ENCODE data around the gene INPP5J. TPM values are rescaled to one million over a fixed set of nuclear protein-coding genes. Genes with fewer than 3 reads are reported as not detected.

INPP5J gene
- polyA plus RNA-seq, 1 donor (not counting 4 experiments of a cell fraction or from before 2014, with no cell fraction given) = 0.22 TPM

GRCh38 chr22:31127181-31127772, 4.5 kb downstream of the INPP5J start:
- FAIRE-seq (no peak), DNase-seq (ENCODE audit: low read depth, low spot score) (no peak)
- Histone ChIP-seq H3K4me2 (ENCODE audit: control insufficient read depth, extremely low read depth, insufficient read depth, low read depth, low read length) (no peak overlapping the region), H3K79me2 (ENCODE audit: control insufficient read depth, insufficient read depth, low read length) (no peaks in the 10 kb centered on the region), H3K27me3 (ENCODE audit: control insufficient read depth, extremely low read depth, insufficient read depth, low read length) (peaks cover 17% of the 10 kb centered on the region), H3K27ac (ENCODE audit: control insufficient read depth, insufficient read depth, low read length) (no peak overlapping the region), H3K36me3 (ENCODE audit: control insufficient read depth in 2 of 2, extremely low read depth in 1 of 2, insufficient read depth in 2 of 2, low read length in 2 of 2) (no peaks in the 10 kb centered on the region), H2AFZ (ENCODE audit: control insufficient read depth, low read length) (no peak overlapping the region), H3K9me1 (ENCODE audit: control insufficient read depth, extremely low read depth, insufficient read depth, low read length) (no peaks in the 10 kb centered on the region), H3K9me3 (ENCODE audit: control insufficient read depth, low read depth, low read length) (no peaks in the 10 kb centered on the region), H3K4me1 (ENCODE audit: control insufficient read depth, extremely low read depth, insufficient read depth, low read length) (peaks cover 8% of the 10 kb centered on the region), H4K20me1 (ENCODE audit: control insufficient read depth, extremely low read depth, insufficient read depth, low read length) (no peaks in the 10 kb centered on the region), H3K4me3 (ENCODE audit: control insufficient read depth in 2 of 3, extremely low read depth in 1 of 3, insufficient read depth in 2 of 3, low read depth in 1 of 3, low read length in 3 of 3) (no peak overlapping the region), H3K9ac (ENCODE audit: control insufficient read depth, extremely low read depth, insufficient read depth, low read length) (no peak overlapping the region)
- dilution Hi-C loops (cut with MboI; ENCODE audit: extremely low pct_ligation_motif_present, low sequenced_read_pairs) = no loop called here
- no peak for TF ChIP-seq EZH2 (IDR thresholded peaks at IDR 0.05; ENCODE audit: low read length)
- no peak for TF ChIP-seq CTCF (optimal IDR thresholded peaks at IDR 0.05 in 1 of 3, IDR thresholded peaks at IDR 0.05 in 1 of 3, conservative IDR thresholded peaks at IDR 0.05 in 1 of 3; ENCODE audit: extremely low read depth in 1 of 3, insufficient read depth in 2 of 3, low read length in 3 of 3)

GRCh38 chr22:31128156-31128555, 5.4 kb downstream of the INPP5J start:
- Histone ChIP-seq H4K20me1 (ENCODE audit: control insufficient read depth, extremely low read depth, insufficient read depth, low read length) (no peaks in the 10 kb centered on the region), H3K9me3 (ENCODE audit: control insufficient read depth, low read depth, low read length) (no peaks in the 10 kb centered on the region), H2AFZ (ENCODE audit: control insufficient read depth, low read length) (no peak overlapping the region), H3K79me2 (ENCODE audit: control insufficient read depth, insufficient read depth, low read length) (no peaks in the 10 kb centered on the region), H3K27me3 (ENCODE audit: control insufficient read depth, extremely low read depth, insufficient read depth, low read length) (peaks cover 16% of the 10 kb centered on the region), H3K9ac (ENCODE audit: control insufficient read depth, extremely low read depth, insufficient read depth, low read length) (no peak overlapping the region), H3K4me2 (ENCODE audit: control insufficient read depth, extremely low read depth, insufficient read depth, low read depth, low read length) (no peak overlapping the region), H3K4me1 (ENCODE audit: control insufficient read depth, extremely low read depth, insufficient read depth, low read length) (peaks cover 1% of the 10 kb centered on the region), H3K4me3 (ENCODE audit: control insufficient read depth in 2 of 3, extremely low read depth in 1 of 3, insufficient read depth in 2 of 3, low read depth in 1 of 3, low read length in 3 of 3) (no peak overlapping the region), H3K27ac (ENCODE audit: control insufficient read depth, insufficient read depth, low read length) (no peak overlapping the region), H3K9me1 (ENCODE audit: control insufficient read depth, extremely low read depth, insufficient read depth, low read length) (no peaks in the 10 kb centered on the region), H3K36me3 (ENCODE audit: control insufficient read depth in 2 of 2, extremely low read depth in 1 of 2, insufficient read depth in 2 of 2, low read length in 2 of 2) (no peaks in the 10 kb centered on the region)
- DNase-seq (ENCODE audit: low read depth, low spot score) (no peak), FAIRE-seq (no peak)
- TF ChIP-seq CTCF (optimal IDR thresholded peaks at IDR 0.05 in 1 of 3, IDR thresholded peaks at IDR 0.05 in 1 of 3, conservative IDR thresholded peaks at IDR 0.05 in 1 of 3; ENCODE audit: extremely low read depth in 1 of 3, insufficient read depth in 2 of 3, low read length in 3 of 3) (no peak), EZH2 (IDR thresholded peaks at IDR 0.05; ENCODE audit: low read length) (no peak)
- dilution Hi-C loops (cut with MboI; ENCODE audit: extremely low pct_ligation_motif_present, low sequenced_read_pairs) = no loop called here

Data from keratinocyte (primary cell).